SK-N-SH (cell line): ENCODE results near the gene XPO1.

ENCODE experiments used
- CHD2 ChIP-seq: fragments of 150-350 bp; IDR thresholded peaks from 2 replicates; pipeline ENCODE4 v1.6.1; 2018; ENCODE audit warnings: low read length; ENCODE audit not compliant: partially characterized antibody
- CTCF ChIP-seq: fragments of 200-600 bp; sonication (generic); IDR thresholded peaks from 2 replicates; pipeline ENCODE4 v1.6.1; 2017; ENCODE audit warnings: antibody characterized with exemption, mild to moderate bottlenecking, moderate library complexity
- EP300 ChIP-seq, 2 experiments: IDR thresholded peaks; 2 replicates each; pipeline versions ENCODE4 v1.4.0 to v1.6.1; 2012; ENCODE audit warnings: borderline replicate concordance in 1 of 2, low read depth in 1 of 2, low read length in 1 of 2
- FOXM1 ChIP-seq: IDR thresholded peaks from 2 replicates; pipeline ENCODE4 v1.4.0; 2012; ENCODE audit warnings: low read depth, mild to moderate bottlenecking
- GATA2 ChIP-seq: sonication (generic); formaldehyde crosslinking; IDR thresholded peaks from 2 replicates; pipeline ENCODE4 v1.5.0; 2020; ENCODE audit warnings: mild to moderate bottlenecking, missing genetic modification reagents
- MXI1 ChIP-seq: IDR thresholded peaks from 2 replicates; pipeline ENCODE4 v1.6.1; 2012; ENCODE audit warnings: mild to moderate bottlenecking, low read depth, low read length, improper control_type of control experiment
- REST ChIP-seq: IDR thresholded peaks from 2 replicates; pipeline ENCODE4 v1.6.1; 2012; ENCODE audit warnings: mild to moderate bottlenecking, low read depth, low read length, moderate library complexity
- RXRA ChIP-seq: IDR thresholded peaks from 2 replicates; pipeline ENCODE4 v1.4.0; 2012; ENCODE audit warnings: low read depth, mild to moderate bottlenecking, borderline replicate concordance
- SIN3A ChIP-seq: IDR thresholded peaks from 2 replicates; pipeline ENCODE4 v1.6.1; 2012; ENCODE audit warnings: low read depth, mild to moderate bottlenecking, low read length, moderate library complexity, borderline replicate concordance
- SMC3 ChIP-seq: IDR thresholded peaks from 2 replicates; pipeline ENCODE4 v1.6.1; 2012; ENCODE audit warnings: low read depth, low read length, improper control_type of control experiment

GRCh38 chr2:61492476-61492875 lies 45.7 kb downstream of the XPO1 start:
- TF ChIP-seq CTCF (no peak), SMC3 (no peak), RXRA (no peak), FOXM1 (no peak), SIN3A (no peak), REST (no peak), CHD2 (no peak), MXI1 (no peak), GATA2 (CRISPR knock-in tag) (no peak), EP300 (IDR thresholded peaks at IDR 0.05; ENCODE audit: borderline replicate concordance in 1 of 2, low read depth in 1 of 2, low read length in 1 of 2) (no peak)
